Endodermal cell (in vitro differentiated cells): ENCODE data around the gene SPOCK2. TPM values are rescaled to one million over a fixed set of nuclear protein-coding genes. Genes with fewer than 3 reads are reported as not detected.

Source experiments
- DNase-seq: peaks from one replicate; pipeline ENCODE4 v3.0.0-alpha.2; 2017
- H3K27ac ChIP-seq: 2 replicates; pipeline ENCODE4 v1.5.1; 2013; ENCODE audit warnings: mild to moderate bottlenecking, low read depth, low read length, moderate library complexity
- H3K27me3 ChIP-seq: 2 replicates; pipeline ENCODE4 v1.6.1; 2013; ENCODE audit warnings: mild to moderate bottlenecking, low read length, moderate library complexity; ENCODE audit not compliant: insufficient read depth, control insufficient read depth, poor library complexity, severe bottlenecking
- H3K36me3 ChIP-seq: 2 replicates; pipeline ENCODE4 v1.7.0; 2013; ENCODE audit warnings: mild to moderate bottlenecking, low read length, moderate library complexity; ENCODE audit not compliant: control insufficient read depth, insufficient read depth
- H3K4me1 ChIP-seq: one replicate; pipeline ENCODE4 v1.7.0; 2013; ENCODE audit warnings: low read length; ENCODE audit not compliant: control insufficient read depth, insufficient read depth
- H3K4me3 ChIP-seq: 2 replicates; pipeline ENCODE4 v1.5.1; 2013; ENCODE audit warnings: mild to moderate bottlenecking, low read length, moderate library complexity
- H3K9ac ChIP-seq: 2 replicates; pipeline ENCODE4 v1.6.1; 2013; ENCODE audit warnings: mild to moderate bottlenecking, low read length, moderate library complexity; ENCODE audit not compliant: poor library complexity, severe bottlenecking; ENCODE audit errors: extremely low read depth
- H3K9me3 ChIP-seq: 2 replicates; pipeline ENCODE4 v1.6.1; 2013; ENCODE audit warnings: mild to moderate bottlenecking, low read length, moderate library complexity; ENCODE audit not compliant: control insufficient read depth
- H3K27ac Mint-ChIP-seq: 2 replicates; pipeline ENCODE4 v1.8.0; 2020; ENCODE audit warnings: mixed read lengths
- H3K27me3 Mint-ChIP-seq: 2 replicates; pipeline ENCODE4 v1.8.0; 2021; ENCODE audit warnings: mild to moderate bottlenecking, mixed read lengths; ENCODE audit not compliant: insufficient read depth
- H3K36me3 Mint-ChIP-seq: 2 replicates; pipeline ENCODE4 v1.8.0; 2020; ENCODE audit warnings: low read depth, mixed read lengths
- H3K4me1 Mint-ChIP-seq: 2 replicates; pipeline ENCODE4 v1.8.0; 2020; ENCODE audit warnings: mixed read lengths
- H3K4me3 Mint-ChIP-seq: 2 replicates; pipeline ENCODE4 v1.8.0; 2020; ENCODE audit warnings: mild to moderate bottlenecking, moderate library complexity, mixed read lengths
- H3K9me3 Mint-ChIP-seq: 2 replicates; pipeline ENCODE4 v1.8.0; 2020; ENCODE audit warnings: mild to moderate bottlenecking, mixed read lengths
- WGBS, 2 experiments: methylation state at CpG; one replicate each; pipeline versions ENCODE4 v1.1.5 to v1.1.7; 2013; ENCODE audit warnings: missing lambda C conversion rate in 2 of 2, mixed read lengths in 1 of 2; ENCODE audit not compliant: insufficient coverage in 1 of 2, insufficient read length in 1 of 2; 5-methylcytosine and 5-hydroxymethylcytosine counted together
- total RNA-seq, 2 donors: library from RNA; stranded (reverse); fragmentation: NEBNext Ultra II Directional in 1 of 2; extraction: Animal tissue kit (Norgen Biotek cat#: 25700) in 1 of 2; gene quantifications; 2 replicates in 1 of 2; 3 replicates in 1 of 2; pipeline ENCODE4 v1.2.1, GENCODE V29; 2021
- TF ChIP-seq, protein P1 (sequence below): fragments of 200-600 bp; sonication (generic); conservative IDR thresholded peaks from 2 replicates; pipeline ENCODE4 v1.5.0; 2021; ENCODE audit warnings: antibody characterized with exemption, mild to moderate bottlenecking

The SPOCK2 gene
- total RNA-seq, 2 donors from 2014 or later, result 1.6 to 3.7 TPM

DNA sequence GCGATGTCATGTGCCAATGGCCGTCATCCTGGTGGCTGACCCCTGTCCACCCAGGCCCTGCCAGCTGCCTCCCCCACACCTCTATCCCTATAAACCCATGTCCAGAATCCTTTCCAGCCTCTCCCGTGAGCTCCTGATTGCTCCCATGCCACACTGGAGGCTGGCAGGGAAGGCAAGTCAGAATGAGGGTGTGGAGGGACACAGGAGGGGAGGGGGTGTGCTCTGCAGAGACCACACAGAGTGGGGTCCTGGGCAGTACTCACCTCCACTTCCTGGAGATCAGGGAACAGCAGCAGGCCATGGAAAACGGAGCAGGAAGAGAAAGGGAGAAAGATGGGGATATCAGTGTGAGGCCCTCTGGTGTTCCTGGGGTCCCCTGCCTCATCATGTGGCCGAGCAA, 15.7 kb downstream of the SPOCK2 start:
- H3K36me3 ChIP-seq, result no peaks in the 10 kb centered on the region
- no peak overlapping the region for H3K4me3 ChIP-seq
- no peak overlapping the region for H3K9ac ChIP-seq
- H3K9me3 Mint-ChIP-seq, result no peaks in the 10 kb centered on the region
- no peak overlapping the region for H3K27ac ChIP-seq
- no peaks in the 10 kb centered on the region for H3K36me3 Mint-ChIP-seq
- H3K27me3 Mint-ChIP-seq, result no peaks in the 10 kb centered on the region
- no peaks in the 10 kb centered on the region for H3K4me1 Mint-ChIP-seq
- no peak overlapping the region for H3K4me3 Mint-ChIP-seq
- H3K4me1 ChIP-seq, result no peaks in the 10 kb centered on the region
- TF ChIP-seq, protein P1, sequence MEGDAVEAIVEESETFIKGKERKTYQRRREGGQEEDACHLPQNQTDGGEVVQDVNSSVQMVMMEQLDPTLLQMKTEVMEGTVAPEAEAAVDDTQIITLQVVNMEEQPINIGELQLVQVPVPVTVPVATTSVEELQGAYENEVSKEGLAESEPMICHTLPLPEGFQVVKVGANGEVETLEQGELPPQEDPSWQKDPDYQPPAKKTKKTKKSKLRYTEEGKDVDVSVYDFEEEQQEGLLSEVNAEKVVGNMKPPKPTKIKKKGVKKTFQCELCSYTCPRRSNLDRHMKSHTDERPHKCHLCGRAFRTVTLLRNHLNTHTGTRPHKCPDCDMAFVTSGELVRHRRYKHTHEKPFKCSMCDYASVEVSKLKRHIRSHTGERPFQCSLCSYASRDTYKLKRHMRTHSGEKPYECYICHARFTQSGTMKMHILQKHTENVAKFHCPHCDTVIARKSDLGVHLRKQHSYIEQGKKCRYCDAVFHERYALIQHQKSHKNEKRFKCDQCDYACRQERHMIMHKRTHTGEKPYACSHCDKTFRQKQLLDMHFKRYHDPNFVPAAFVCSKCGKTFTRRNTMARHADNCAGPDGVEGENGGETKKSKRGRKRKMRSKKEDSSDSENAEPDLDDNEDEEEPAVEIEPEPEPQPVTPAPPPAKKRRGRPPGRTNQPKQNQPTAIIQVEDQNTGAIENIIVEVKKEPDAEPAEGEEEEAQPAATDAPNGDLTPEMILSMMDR, result no peak
- no peak for DNase-seq
- H3K27me3 ChIP-seq, result no peaks in the 10 kb centered on the region
- no peaks in the 10 kb centered on the region for H3K9me3 ChIP-seq
- no peak overlapping the region for H3K27ac Mint-ChIP-seq
- WGBS, 2 experiments, result 87 to 92% methylated on average over 3 to 5 of the region's 5 CpGs

DNA sequence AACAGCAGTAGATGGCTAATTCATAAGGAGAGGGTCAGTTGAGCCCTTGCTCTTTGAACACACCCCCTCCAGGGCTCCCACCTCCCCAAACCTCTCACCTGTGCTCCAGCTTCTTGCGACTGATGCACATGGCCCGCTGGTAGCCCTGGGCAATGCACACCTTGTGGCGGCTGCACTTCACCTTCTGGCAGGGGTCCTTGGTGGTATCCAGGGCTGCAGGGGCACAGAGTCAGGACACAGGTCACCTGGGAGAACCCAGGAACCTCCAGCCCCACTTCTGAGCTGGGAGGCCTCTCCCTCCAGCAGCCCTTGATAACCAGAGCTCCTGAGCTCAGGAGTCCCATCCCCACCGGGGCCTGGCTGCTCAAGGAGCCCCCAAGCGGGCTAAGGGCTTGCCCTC, 16.3 kb downstream of the SPOCK2 start:
- TF ChIP-seq, protein P1, result no peak
- Histone ChIP-seq H3K9me3 (no peaks in the 10 kb centered on the region), H3K4me3 (no peak overlapping the region), H3K9ac (no peak overlapping the region), H3K36me3 (no peaks in the 10 kb centered on the region), H3K27me3 (no peaks in the 10 kb centered on the region), H3K27ac (no peak overlapping the region), H3K4me1 (no peaks in the 10 kb centered on the region)
- DNase-seq, result no peak
- Mint-ChIP-seq H3K27ac (no peak overlapping the region), H3K4me1 (no peaks in the 10 kb centered on the region), H3K9me3 (no peaks in the 10 kb centered on the region), H3K27me3 (no peaks in the 10 kb centered on the region), H3K36me3 (no peaks in the 10 kb centered on the region), H3K4me3 (no peak overlapping the region)
- WGBS, 2 experiments, result 94 to 100% methylated on average over 1 to 5 of the region's 5 CpGs

- no peaks in the 10 kb centered on the region for H3K9me3 ChIP-seq
- WGBS, 2 experiments, result 90 to 93% methylated on average over 2 to 7 of the region's 7 CpGs
- Mint-ChIP-seq H3K27ac (no peak overlapping the region), H3K27me3 (no peaks in the 10 kb centered on the region), H3K4me3 (no peak overlapping the region), H3K9me3 (no peaks in the 10 kb centered on the region), H3K36me3 (no peaks in the 10 kb centered on the region), H3K4me1 (no peaks in the 10 kb centered on the region)
- no peaks in the 10 kb centered on the region for H3K27me3 ChIP-seq
- DNase-seq, result peak; percentile 84
- H3K9ac ChIP-seq, result no peak overlapping the region
- H3K27ac ChIP-seq, result peak overlapping the region; percentile 17
- no peaks in the 10 kb centered on the region for H3K4me1 ChIP-seq
- H3K36me3 ChIP-seq, result no peaks in the 10 kb centered on the region
- no peak overlapping the region for H3K4me3 ChIP-seq
- TF ChIP-seq, protein P1, result peak; percentile 75
These were observed 18.4 kb downstream of the SPOCK2 start for GRCh38 chr10:72069751-72070526.
